ENCODE measurements around the gene MRPS18B. TPM values are rescaled to one million over a fixed set of nuclear protein-coding genes. Genes with fewer than 3 reads are reported as not detected.

MRPS18B gene
- polyA plus RNA-seq, 1 of the 3 experiments (the other 2 are of a cell fraction) = 45.2 TPM

GRCh38 chr6:30611856-30612194, 5.8 kb upstream of the MRPS18B start:
- H3F3A ChIP-seq (replicated peaks; ENCODE audit: insufficient read depth) = peaks cover 56% of the 10 kb centered on the region
- peak overlapping the region in 1 of 2 experiments; percentile 96; a peak in 2 of 4 replicates for H3K27ac ChIP-seq (ENCODE audit: low read depth in 2 of 2, low read length in 1 of 2)
- no peak overlapping the region for H3K9ac ChIP-seq
- ChIA-PET CTCF (interaction anchor here (1.1 to 3.8 kb wide), 7 partner anchors 11 to 130 kb away, joined by 3 to 33 read pairs (median 7); no protein-coding TSS in a partner anchor), POLR2A (interaction anchor here (1.6 to 4.7 kb wide), 4 partner anchors 11 to 110 kb away, joined by 5 to 32 read pairs (median 12); partner anchors contain the start of gene PRR3)
- H3K4me1 ChIP-seq (ENCODE audit: control insufficient read depth in 1 of 2, insufficient read depth in 2 of 2, low read depth in 1 of 2, low read length in 1 of 2) = peaks cover 22 to 23% of the 10 kb centered on the region in 2 experiments
- WGBS (ENCODE audit: low lambda C conversion rate) = 98% methylated on average over 2 of the region's 2 CpGs
- H2AFZ ChIP-seq (ENCODE audit: low read depth) = no peak overlapping the region
- peaks cover 50 to 62% of the 10 kb centered on the region in 2 experiments for H3K36me3 ChIP-seq (replicated peaks in 1 of 2; ENCODE audit: control insufficient read depth in 1 of 2, insufficient read depth in 2 of 2, low read length in 1 of 2)
- peaks cover 67% of the 10 kb centered on the region for H3K79me2 ChIP-seq (ENCODE audit: insufficient read depth)
- H3K9me3 ChIP-seq = no peaks in the 10 kb centered on the region
- H3K4me2 ChIP-seq = no peak overlapping the region
- H4K20me1 ChIP-seq (ENCODE audit: insufficient read depth) = peaks cover 16% of the 10 kb centered on the region
- DNase-seq = no peak
- H3K27me3 ChIP-seq (ENCODE audit: insufficient read depth) = no peaks in the 10 kb centered on the region
- no peaks in the 10 kb centered on the region for H3K9me2 ChIP-seq
- H3K4me3 ChIP-seq (ENCODE audit: low read depth in 2 of 2, low read length in 1 of 2) = no peak overlapping the region
- TF ChIP-seq USF2 (IDR thresholded peaks at IDR 0.05; ENCODE audit: borderline replicate concordance, low read depth, low read length) (no peak), POLR2AphosphoS5 (IDR thresholded peaks at IDR 0.05; ENCODE audit: low read depth, low read length) (no peak), FOXM1 (IDR thresholded peaks at IDR 0.05; ENCODE audit: low read depth) (no peak), RCOR1 (IDR thresholded peaks at IDR 0.05; ENCODE audit: low read length) (no peak), REST (IDR thresholded peaks at IDR 0.05; ENCODE audit: low read depth, low read length) (no peak)

- POLR2A ChIA-PET = interaction anchor here (1.0 to 4.7 kb wide), 7 partner anchors 11 to 109 kb away, joined by 3 to 32 read pairs (median 7); partner anchors contain the start of genes ABCF1, MDC1 and PRR3
- H3K4me3 ChIP-seq (ENCODE audit: low read depth in 2 of 2, low read length in 1 of 2) = no peak overlapping the region
- peak overlapping the region in 1 of 2 experiments; percentile 96; a peak in 3 of 4 replicates for H3K27ac ChIP-seq (ENCODE audit: low read depth in 2 of 2, low read length in 1 of 2)
- no peak overlapping the region for H3K9ac ChIP-seq
- no peak for DNase-seq
- 76% methylated on average over 1 of the region's 1 CpG for WGBS (ENCODE audit: low lambda C conversion rate)
- no peaks in the 10 kb centered on the region for H3K9me2 ChIP-seq
- CTCF ChIA-PET = interaction anchor here (0.9 to 3.8 kb wide), 10 partner anchors 8 to 164 kb away, joined by 3 to 33 read pairs (median 6); no protein-coding TSS in a partner anchor
- no peak for TF ChIP-seq SIN3A (IDR thresholded peaks at IDR 0.05; ENCODE audit: borderline replicate concordance, low read depth, low read length)
- no peak for TF ChIP-seq GATA2 (CRISPR knock-in tag; IDR thresholded peaks at IDR 0.05)
- TF ChIP-seq CTCF (IDR thresholded peaks at IDR 0.05) = peak; percentile 60
- no peak for TF ChIP-seq SMC3 (IDR thresholded peaks at IDR 0.05; ENCODE audit: low read depth, low read length)
- H4K20me1 ChIP-seq (ENCODE audit: insufficient read depth) = peaks cover 16% of the 10 kb centered on the region
- H2AFZ ChIP-seq (ENCODE audit: low read depth) = no peak overlapping the region
- peaks cover 22 to 23% of the 10 kb centered on the region in 2 experiments for H3K4me1 ChIP-seq (ENCODE audit: control insufficient read depth in 1 of 2, insufficient read depth in 2 of 2, low read depth in 1 of 2, low read length in 1 of 2)
- H3K27me3 ChIP-seq (ENCODE audit: insufficient read depth) = no peaks in the 10 kb centered on the region
- no peaks in the 10 kb centered on the region for H3K9me3 ChIP-seq
- peaks cover 69% of the 10 kb centered on the region for H3K79me2 ChIP-seq (ENCODE audit: insufficient read depth)
- 0 out of 2 replicates have a peak overlapping the region, but pooled peaks have one; percentile 85 for H3K4me2 ChIP-seq
- H3F3A ChIP-seq (replicated peaks; ENCODE audit: insufficient read depth) = peaks cover 53% of the 10 kb centered on the region
- peaks cover 46 to 59% of the 10 kb centered on the region in 2 experiments for H3K36me3 ChIP-seq (replicated peaks in 1 of 2; ENCODE audit: control insufficient read depth in 1 of 2, insufficient read depth in 2 of 2, low read length in 1 of 2)
Measured at GRCh38 chr6:30612213-30612612, 5.4 kb upstream of the MRPS18B start.

All from SK-N-SH (cell line).